Trophoblast cell (in vitro differentiated cells and primary cell): Measurements from ENCODE around the gene TOM1L2.

Experiments used
- DNase-seq, 2 donors: peaks; one replicate each; pipeline ENCODE4 v3.0.0-alpha.2; 2016
- H2AFZ ChIP-seq: 2 replicates; pipeline ENCODE4 v1.6.1; 2013; ENCODE audit warnings: low read length, moderate library complexity, mild to moderate bottlenecking; ENCODE audit not compliant: insufficient read depth, poor library complexity
- H2AK5ac ChIP-seq: 2 replicates; pipeline ENCODE4 v1.6.1; 2013; ENCODE audit warnings: mild to moderate bottlenecking, low read length
- H2BK120ac ChIP-seq: 2 replicates; pipeline ENCODE4 v1.6.1; 2013; ENCODE audit warnings: low read length, mild to moderate bottlenecking, moderate library complexity; ENCODE audit not compliant: insufficient read depth, poor library complexity
- H2BK12ac ChIP-seq: 2 replicates; pipeline ENCODE4 v1.6.1; 2013; ENCODE audit warnings: mild to moderate bottlenecking, low read length, moderate library complexity
- H2BK5ac ChIP-seq: 2 replicates; pipeline ENCODE4 v1.6.1; 2013; ENCODE audit warnings: low read length, low read depth, moderate library complexity, mild to moderate bottlenecking; ENCODE audit not compliant: poor library complexity
- H3K14ac ChIP-seq: 2 replicates; pipeline ENCODE4 v1.6.1; 2013; ENCODE audit warnings: mild to moderate bottlenecking, low read length
- H3K18ac ChIP-seq: 2 replicates; pipeline ENCODE4 v1.6.1; 2013; ENCODE audit warnings: mild to moderate bottlenecking, low read length
- H3K23ac ChIP-seq: 2 replicates; pipeline ENCODE4 v1.6.1; 2013; ENCODE audit warnings: low read length
- H3K27ac ChIP-seq: 2 replicates; pipeline ENCODE4 v1.5.1; 2013; ENCODE audit warnings: low read depth, mild to moderate bottlenecking, inconsistent platforms, low read length, moderate library complexity
- H3K27me3 ChIP-seq: 2 replicates; pipeline ENCODE4 v1.6.1; 2013; ENCODE audit warnings: inconsistent platforms, mild to moderate bottlenecking, low read length, moderate library complexity; ENCODE audit not compliant: insufficient read depth
- H3K36me3 ChIP-seq, 2 experiments: 1 replicate in 1 of 2; 2 replicates in 1 of 2; pipeline ENCODE4 v1.6.1; 2013; ENCODE audit warnings: low read length in 2 of 2, mild to moderate bottlenecking in 2 of 2, moderate library complexity in 1 of 2; ENCODE audit not compliant: insufficient read depth in 2 of 2, control insufficient read depth in 1 of 2
- H3K4ac ChIP-seq: 2 replicates; pipeline ENCODE4 v1.6.1; 2013; ENCODE audit warnings: low read depth, mild to moderate bottlenecking, low read length, moderate library complexity
- H3K4me1 ChIP-seq, 2 experiments: 1 replicate in 1 of 2; 2 replicates in 1 of 2; pipeline ENCODE4 v1.6.1; 2013; ENCODE audit warnings: low read length in 2 of 2, mild to moderate bottlenecking in 2 of 2, moderate library complexity in 1 of 2; ENCODE audit not compliant: insufficient read depth in 2 of 2, control insufficient read depth in 1 of 2
- H3K4me2 ChIP-seq: 2 replicates; pipeline ENCODE4 v1.6.1; 2013; ENCODE audit warnings: inconsistent platforms, mild to moderate bottlenecking, low read length, moderate library complexity
- H3K4me3 ChIP-seq: 2 replicates; pipeline ENCODE4 v1.5.1; 2013; ENCODE audit warnings: mild to moderate bottlenecking, low read depth, low read length, inconsistent platforms
- H3K79me1 ChIP-seq: one replicate; pipeline ENCODE4 v1.6.1; 2013; ENCODE audit warnings: low read length
- H3K79me2 ChIP-seq: 2 replicates; pipeline ENCODE4 v1.6.1; 2013; ENCODE audit warnings: low read length, mild to moderate bottlenecking; ENCODE audit not compliant: control insufficient read depth, insufficient read depth, poor library complexity
- H3K9ac ChIP-seq: 2 replicates; pipeline ENCODE4 v1.6.1; 2013; ENCODE audit warnings: mild to moderate bottlenecking, low read length
- H3K9me3 ChIP-seq: 2 replicates; pipeline ENCODE4 v1.6.1; 2013; ENCODE audit warnings: low read depth, mild to moderate bottlenecking, control low read depth, inconsistent platforms, low read length; ENCODE audit not compliant: insufficient read depth
- H4K12ac ChIP-seq: 2 replicates; pipeline ENCODE4 v1.6.1; 2013; ENCODE audit warnings: low read depth, mild to moderate bottlenecking, low read length, moderate library complexity
- H4K8ac ChIP-seq: 2 replicates; pipeline ENCODE4 v1.6.1; 2013; ENCODE audit warnings: low read depth, mild to moderate bottlenecking, low read length, moderate library complexity
- H4K91ac ChIP-seq: one replicate; pipeline ENCODE4 v1.6.1; 2013; ENCODE audit warnings: low read depth, mild to moderate bottlenecking, low read length, moderate library complexity
- WGBS: extraction: QIAGEN DNeasy Blood & Tissue Kit; methylation state at CpG from one replicate; pipeline ENCODE4 v1.1.7; 2013; ENCODE audit warnings: missing lambda C conversion rate; ENCODE audit not compliant: insufficient read length, insufficient coverage; ENCODE audit errors: extremely low coverage; 5-methylcytosine and 5-hydroxymethylcytosine counted together

The TOM1L2 gene

GRCh38 chr17:17830269-17830567 lies 142.0 kb downstream of the TOM1L2 start:
- no peaks in the 10 kb centered on the region for H3K27me3 ChIP-seq
- H3K79me2 ChIP-seq = peaks cover 18% of the 10 kb centered on the region
- no peak overlapping the region for H2AK5ac ChIP-seq
- no peak overlapping the region for H2BK12ac ChIP-seq
- H3K9ac ChIP-seq = no peak overlapping the region
- H3K14ac ChIP-seq = no peak overlapping the region
- H3K23ac ChIP-seq = no peak overlapping the region
- H3K79me1 ChIP-seq = peaks cover 3% of the 10 kb centered on the region
- H3K9me3 ChIP-seq = no peaks in the 10 kb centered on the region
- H4K12ac ChIP-seq = no peak overlapping the region
- WGBS = no CpG with 5 or more reads among the region's 2 CpGs
- H2AFZ ChIP-seq = no peak overlapping the region
- no peak overlapping the region for H3K18ac ChIP-seq
- H3K4me2 ChIP-seq = no peak overlapping the region
- H4K91ac ChIP-seq = no peak overlapping the region
- H3K4me3 ChIP-seq = no peak overlapping the region
- no peak for DNase-seq
- no peak overlapping the region for H4K8ac ChIP-seq
- H2BK5ac ChIP-seq = no peak overlapping the region
- peak overlapping the region; percentile 38 for H3K4ac ChIP-seq
- H2BK120ac ChIP-seq = no peak overlapping the region
- H3K4me1 ChIP-seq = peaks cover 27 to 32% of the 10 kb centered on the region in 2 experiments
- H3K27ac ChIP-seq = no peak overlapping the region
- H3K36me3 ChIP-seq = peaks cover 25 to 26% of the 10 kb centered on the region in 2 experiments

DNA sequence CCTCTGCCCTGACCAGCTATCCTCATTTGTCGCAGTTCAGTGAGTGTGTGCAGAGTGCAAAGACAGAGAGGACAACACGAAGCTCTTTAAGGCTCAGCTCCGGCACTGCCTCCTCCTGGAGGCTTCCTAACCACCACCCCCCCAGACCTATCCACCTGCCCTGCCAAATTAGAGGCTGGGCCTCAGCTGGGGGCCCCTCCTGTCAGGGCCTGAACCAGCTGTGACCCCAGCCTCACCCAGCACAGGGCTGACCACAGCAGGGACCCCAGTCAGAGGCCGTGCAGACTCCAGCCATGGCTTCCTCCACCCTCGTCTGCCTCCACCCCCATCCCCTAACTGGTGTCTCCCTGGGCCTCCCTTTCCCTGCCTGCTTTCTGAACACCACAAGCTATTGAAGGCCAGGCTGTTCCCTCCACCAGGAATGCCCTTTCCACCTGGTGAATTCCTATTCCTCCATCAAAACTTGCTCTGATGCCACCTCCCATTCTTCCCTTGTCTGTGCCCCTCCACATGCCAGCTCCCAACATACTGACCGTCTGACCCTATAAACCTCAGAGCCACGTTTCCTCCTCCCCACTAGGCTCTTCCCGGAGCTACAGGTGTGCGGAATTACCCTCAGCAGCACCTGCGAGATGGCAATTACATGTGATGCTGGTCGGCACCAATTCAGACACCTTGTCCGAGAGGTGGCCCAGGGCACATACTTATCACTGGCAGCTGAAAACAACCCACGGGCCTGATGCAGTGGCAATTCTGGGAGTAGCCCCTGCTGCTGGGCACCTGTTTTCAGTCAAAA lies 144.2 kb downstream of the TOM1L2 start:
- no peak overlapping the region for H3K27ac ChIP-seq
- peak in 1 of 2 donors; percentile 42 for DNase-seq
- no peak overlapping the region for H4K12ac ChIP-seq
- no peak overlapping the region for H3K9ac ChIP-seq
- WGBS = no CpG with 5 or more reads among the region's 13 CpGs
- no peak overlapping the region for H3K18ac ChIP-seq
- no peak overlapping the region for H3K14ac ChIP-seq
- H3K9me3 ChIP-seq = no peaks in the 10 kb centered on the region
- H2BK120ac ChIP-seq = no peak overlapping the region
- peaks cover 41 to 44% of the 10 kb centered on the region in 2 experiments for H3K4me1 ChIP-seq
- H3K4me2 ChIP-seq = no peak overlapping the region
- no peak overlapping the region for H2BK5ac ChIP-seq
- no peak overlapping the region for H3K4ac ChIP-seq
- no peak overlapping the region for H4K8ac ChIP-seq
- no peak overlapping the region for H4K91ac ChIP-seq
- no peak overlapping the region for H3K4me3 ChIP-seq
- peaks cover 20% of the 10 kb centered on the region for H3K79me1 ChIP-seq
- H3K36me3 ChIP-seq = peaks cover 22 to 23% of the 10 kb centered on the region in 2 experiments
- H2AK5ac ChIP-seq = no peak overlapping the region
- peaks cover 25% of the 10 kb centered on the region for H3K79me2 ChIP-seq
- H3K23ac ChIP-seq = no peak overlapping the region
- no peak overlapping the region for H2BK12ac ChIP-seq
- no peaks in the 10 kb centered on the region for H3K27me3 ChIP-seq
- no peak overlapping the region for H2AFZ ChIP-seq

DNA sequence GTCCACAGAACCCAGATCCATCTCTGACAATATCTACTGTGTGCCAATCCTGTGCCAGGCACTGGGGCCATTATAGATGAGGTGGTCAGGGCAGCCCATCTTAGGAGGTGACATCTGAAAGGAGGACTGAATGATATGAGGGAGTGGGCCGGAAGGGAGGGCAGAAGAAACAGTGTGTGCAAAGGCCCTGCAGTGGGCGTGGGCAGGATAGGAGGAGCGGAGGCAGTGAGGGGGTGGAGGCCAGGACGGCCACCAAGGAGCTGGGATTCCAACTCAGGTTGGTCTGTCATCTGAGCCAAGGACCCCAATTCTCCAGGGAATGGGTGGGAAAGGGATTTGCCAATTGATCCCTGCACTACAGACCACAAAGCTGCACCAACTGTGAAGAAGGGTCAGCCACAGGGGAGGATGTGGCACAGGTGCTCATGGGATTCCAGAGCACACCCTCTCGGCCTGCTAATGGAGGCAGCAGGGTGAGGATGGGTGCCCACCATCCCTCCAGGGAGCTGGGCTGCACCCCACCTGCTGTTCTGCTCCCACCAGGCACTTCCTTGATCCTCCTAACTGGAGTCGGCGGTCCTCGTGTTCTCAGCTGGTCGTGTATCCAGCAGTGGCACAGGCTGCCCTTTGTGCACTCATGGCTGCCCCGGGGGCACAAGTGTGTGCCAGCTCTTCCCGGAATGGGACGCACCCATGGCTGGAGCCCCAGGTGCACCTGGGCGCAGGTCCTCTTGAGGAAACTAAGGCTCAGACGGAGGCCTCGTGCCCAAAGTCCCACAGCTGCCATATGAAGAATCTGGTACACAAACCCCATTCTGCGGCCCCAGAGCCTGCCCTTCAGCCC lies 145.0 kb downstream of the TOM1L2 start:
- DNase-seq = no peak
- peaks cover 31% of the 10 kb centered on the region for H3K79me2 ChIP-seq
- no peak overlapping the region for H2BK12ac ChIP-seq
- peaks cover 47 to 49% of the 10 kb centered on the region in 2 experiments for H3K4me1 ChIP-seq
- H2AK5ac ChIP-seq = no peak overlapping the region
- no peak overlapping the region for H4K12ac ChIP-seq
- H2BK120ac ChIP-seq = no peak overlapping the region
- peak overlapping the region; percentile 14 for H3K4me3 ChIP-seq
- peaks cover 23 to 25% of the 10 kb centered on the region in 2 experiments for H3K36me3 ChIP-seq
- H4K8ac ChIP-seq = no peak overlapping the region
- peaks cover 28% of the 10 kb centered on the region for H3K79me1 ChIP-seq
- H3K23ac ChIP-seq = no peak overlapping the region
- no peaks in the 10 kb centered on the region for H3K27me3 ChIP-seq
- no peak overlapping the region for H2BK5ac ChIP-seq
- no peak overlapping the region for H3K9ac ChIP-seq
- H3K9me3 ChIP-seq = no peaks in the 10 kb centered on the region
- peak overlapping the region; percentile 29 for H3K4ac ChIP-seq
- WGBS = no CpG with 5 or more reads among the region's 16 CpGs
- no peak overlapping the region for H3K18ac ChIP-seq
- no peak overlapping the region for H4K91ac ChIP-seq
- H3K14ac ChIP-seq = no peak overlapping the region
- no peak overlapping the region for H2AFZ ChIP-seq
- no peak overlapping the region for H3K27ac ChIP-seq
- no peak overlapping the region for H3K4me2 ChIP-seq

GRCh38 chr17:17826342-17826713 lies 145.9 kb downstream of the TOM1L2 start:
- Histone ChIP-seq H4K91ac (no peak overlapping the region), H3K18ac (peak overlapping the region; percentile 18), H3K27ac (peak overlapping the region; percentile 24), H3K23ac (no peak overlapping the region), H3K4me1 (peaks cover 42 to 48% of the 10 kb centered on the region in 2 experiments), H3K79me2 (peaks cover 33% of the 10 kb centered on the region), H3K14ac (no peak overlapping the region), H2AFZ (no peak overlapping the region), H2AK5ac (peak overlapping the region; percentile 33), H3K79me1 (peaks cover 27% of the 10 kb centered on the region), H3K9me3 (no peaks in the 10 kb centered on the region), H3K4me3 (no peak overlapping the region), H3K4ac (peak overlapping the region; percentile 37), H4K12ac (no peak overlapping the region), H3K36me3 (peaks cover 21 to 23% of the 10 kb centered on the region in 2 experiments), H2BK120ac (no peak overlapping the region), H3K27me3 (no peaks in the 10 kb centered on the region), H4K8ac (no peak overlapping the region), H2BK12ac (peak overlapping the region; percentile 35), H3K9ac (no peak overlapping the region), H2BK5ac (no peak overlapping the region), H3K4me2 (no peak overlapping the region)
- WGBS = no CpG with 5 or more reads among the region's 2 CpGs
- no peak for DNase-seq
